SIG-M5 (cell line): ENCODE data around the gene TAPBP.
"Not testable (repeated sequence)": the region's sequence is repeated elsewhere in the genome, so short reads cannot be mapped to it uniquely, and the experiment has no call there.

Experiments
- DNase-seq: peaks from one replicate; lab custom pipeline; 2025; lab: John Stamatoyannopoulos, UW

The TAPBP gene

GRCh38 chr6:33276581-33276863, 37.4 kb downstream of the TAPBP start:
- DNase-seq = no peak

DNA sequence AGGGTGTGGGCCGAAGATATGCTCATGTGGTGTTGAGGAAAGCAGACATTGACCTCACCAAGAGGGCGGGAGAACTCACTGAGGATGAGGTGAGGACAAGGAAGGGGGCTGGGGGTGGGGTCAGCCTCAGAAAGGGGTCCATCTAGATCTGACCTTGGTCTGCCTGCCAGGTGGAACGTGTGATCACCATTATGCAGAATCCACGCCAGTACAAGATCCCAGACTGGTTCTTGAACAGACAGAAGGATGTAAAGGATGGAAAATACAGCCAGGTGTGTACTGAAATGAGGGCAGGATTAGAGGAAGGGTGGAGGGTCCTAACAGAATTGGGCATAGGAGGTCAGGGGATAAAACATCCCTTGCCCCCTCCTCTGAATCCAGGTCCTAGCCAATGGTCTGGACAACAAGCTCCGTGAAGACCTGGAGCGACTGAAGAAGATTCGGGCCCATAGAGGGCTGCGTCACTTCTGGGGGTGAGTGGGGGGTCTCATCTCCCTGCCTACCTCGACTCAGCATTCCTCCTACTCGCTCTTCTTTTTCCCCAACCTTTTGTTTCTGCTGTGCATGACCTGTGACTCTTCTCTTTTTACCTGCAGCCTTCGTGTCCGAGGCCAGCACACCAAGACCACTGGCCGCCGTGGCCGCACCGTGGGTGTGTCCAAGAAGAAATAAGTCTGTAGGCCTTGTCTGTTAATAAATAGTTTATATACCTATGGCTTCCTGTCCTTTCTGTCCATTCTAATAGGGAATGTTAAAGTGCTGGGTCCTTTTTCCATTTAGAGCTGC, 37.9 kb downstream of the TAPBP start:
- not testable (repeated sequence) for DNase-seq

- no peak for DNase-seq
These were observed 39.7 kb downstream of the TAPBP start for GRCh38 chr6:33273924-33274902.

- no peak for DNase-seq
These were observed 40.6 kb downstream of the TAPBP start for GRCh38 chr6:33273129-33273923.

- no peak for DNase-seq
These were observed 41.4 kb downstream of the TAPBP start for GRCh38 chr6:33272275-33273128.

DNA sequence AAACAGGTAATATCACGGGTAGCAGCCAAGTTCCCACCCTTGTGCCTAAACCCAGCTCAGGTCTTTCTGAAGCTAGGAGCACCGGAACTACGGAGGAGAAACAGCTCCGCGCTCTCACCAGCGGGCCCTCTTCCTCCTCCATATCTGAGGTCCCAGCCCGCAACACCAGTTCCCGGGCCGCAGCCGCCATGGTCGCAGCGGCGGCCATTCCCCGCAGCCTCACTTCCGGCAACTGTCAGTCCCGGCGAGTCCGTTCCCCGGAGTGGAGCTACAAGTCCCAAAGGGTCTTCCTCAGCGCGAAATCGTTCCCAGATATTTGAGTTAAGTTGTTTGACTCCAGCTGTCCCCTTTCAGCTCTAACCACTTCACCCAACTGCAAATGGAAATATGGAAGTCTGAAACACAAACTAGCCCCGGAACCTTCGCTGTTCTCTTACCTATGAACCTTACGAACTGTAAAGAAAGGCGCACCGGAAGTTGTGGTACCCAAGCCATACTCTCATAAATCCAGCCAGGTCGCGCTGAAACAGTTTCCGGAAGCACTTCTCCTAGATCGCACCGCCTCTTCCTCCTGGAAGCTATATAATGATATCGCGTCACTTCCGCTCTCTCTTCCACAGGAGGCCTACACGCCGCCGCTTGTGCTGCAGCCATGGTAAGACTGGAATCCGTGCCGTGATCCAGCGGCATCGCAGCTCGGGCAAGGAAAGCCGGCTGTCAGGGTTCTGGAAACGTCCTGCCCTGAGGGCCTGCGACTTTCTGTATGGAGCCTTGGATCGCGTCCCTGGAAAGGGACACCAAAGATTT, 42.2 kb downstream of the TAPBP start, which contains the start of the genes RPS18 and VPS52:
Gene RPS18, plus strand, starts transcription at position 608 of the 807 bp plus-strand sequence. Its CDS starts 45 bp downstream, at position 653.
Gene VPS52, minus strand, starts transcription at position 409 of the 807 bp plus-strand sequence. Its CDS starts 201 bp downstream, at position 208.
- DNase-seq = peak; percentile 91

- DNase-seq = no peak
These were observed 42.8 kb downstream of the TAPBP start for GRCh38 chr6:33271117-33271467.

- no peak for DNase-seq
These were observed 49.9 kb downstream of the TAPBP start for GRCh38 chr6:33264015-33264414.

DNA sequence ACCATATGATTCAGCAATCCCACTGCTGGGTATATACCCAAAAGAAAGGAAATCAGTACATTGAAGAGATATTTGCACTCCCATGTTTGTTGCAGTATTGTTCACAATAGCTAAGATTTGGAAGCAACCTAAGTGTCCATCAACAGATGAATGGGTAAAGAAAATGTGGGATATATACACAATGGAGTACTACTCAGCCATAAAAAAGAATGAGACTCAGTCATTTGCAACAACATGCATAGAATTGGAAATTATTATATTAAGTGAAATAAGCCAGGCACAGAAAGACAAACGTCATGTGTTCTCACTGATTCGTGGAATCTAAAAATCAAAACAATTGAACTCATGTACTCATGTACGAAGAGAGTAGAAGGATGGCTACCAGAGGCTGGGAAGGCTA, 51.4 kb downstream of the TAPBP start:
- not testable (repeated sequence) for DNase-seq

DNA sequence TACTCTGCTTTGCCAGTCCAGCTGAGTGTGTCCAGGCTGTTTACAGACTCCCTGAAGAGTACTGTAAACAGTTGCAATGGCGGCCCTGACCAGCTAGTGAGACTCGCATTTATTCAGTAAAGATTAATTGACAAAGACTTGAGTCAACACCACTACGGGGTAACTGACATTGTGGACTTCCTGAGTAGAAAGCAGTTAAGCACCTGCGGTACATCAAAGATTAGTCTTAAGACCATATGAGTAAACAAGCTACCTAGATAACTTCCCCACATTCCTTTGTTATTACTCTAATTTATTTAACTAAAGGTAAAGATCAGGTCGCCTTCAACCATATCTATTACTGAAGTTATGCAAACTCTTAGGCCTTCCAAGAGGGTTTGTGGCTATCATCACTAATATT, 54.8 kb downstream of the TAPBP start:
- DNase-seq = no peak

DNA sequence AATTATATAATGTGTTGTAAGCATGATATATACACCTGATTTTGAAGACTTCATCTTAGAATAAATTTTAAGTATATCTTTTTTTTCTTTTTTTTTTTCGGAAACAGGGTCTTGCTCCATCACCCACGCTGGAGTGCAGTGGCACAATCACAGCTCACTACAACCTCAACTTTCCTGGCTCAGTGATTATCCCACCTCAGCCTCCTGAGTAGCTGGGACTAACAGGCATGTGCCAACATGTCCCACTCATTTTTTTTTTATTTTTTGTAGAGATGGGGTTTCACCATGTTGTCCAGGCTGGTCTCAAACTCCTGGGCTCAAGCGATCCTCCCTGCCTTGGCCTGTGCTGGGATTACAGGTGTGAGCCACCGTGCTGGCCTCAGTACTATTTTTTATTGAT, 59.3 kb downstream of the TAPBP start:
- DNase-seq = no peak

DNA sequence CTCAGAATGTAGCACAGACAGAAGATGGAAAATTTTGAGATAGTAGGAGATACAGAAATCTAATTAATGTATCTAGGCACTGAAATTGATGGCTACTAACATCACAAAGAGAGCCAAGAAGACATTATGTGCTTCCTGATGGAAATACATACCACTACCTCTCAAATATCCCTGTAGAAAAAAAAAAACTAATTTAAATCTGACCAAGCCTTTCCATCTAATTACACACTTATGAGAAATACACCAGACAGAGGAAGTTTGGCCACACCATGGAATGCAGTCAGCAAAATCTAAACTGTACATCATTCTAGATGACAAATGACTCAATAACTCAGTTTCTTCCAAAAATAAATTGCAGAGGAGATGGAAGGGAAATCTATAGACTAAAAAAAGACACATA, 61.1 kb downstream of the TAPBP start:
- no peak for DNase-seq

DNA sequence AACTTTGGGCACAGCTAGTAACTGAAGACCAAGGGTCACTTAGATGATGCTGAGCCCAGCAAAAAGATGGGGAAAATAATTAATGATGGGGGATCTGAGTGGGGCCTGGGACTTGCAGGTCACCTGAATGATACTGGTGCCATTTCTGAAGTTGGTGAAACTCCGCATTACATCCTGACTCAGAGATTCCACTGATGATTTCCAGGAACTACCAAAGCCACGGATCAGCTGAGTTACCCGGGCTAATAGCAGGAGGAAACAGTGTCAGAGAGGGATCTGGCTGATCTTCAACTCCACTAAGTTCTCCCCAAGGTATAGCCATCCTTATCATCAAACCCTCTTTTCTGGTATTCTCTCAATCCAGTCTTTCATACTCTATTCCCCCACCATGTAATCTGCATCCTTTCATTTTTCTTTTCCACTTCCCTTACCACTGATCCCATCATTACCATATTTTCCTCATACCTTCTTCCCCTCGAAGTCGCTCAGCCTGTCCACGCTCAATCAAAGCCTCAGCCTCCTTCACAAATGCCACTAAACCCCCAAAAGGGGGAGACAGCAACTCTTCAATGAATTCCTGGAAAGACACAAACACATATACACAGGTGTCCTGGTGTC, 62.4 kb downstream of the TAPBP start:
- DNase-seq = no peak

- DNase-seq = no peak
These were observed 63.1 kb downstream of the TAPBP start for GRCh38 chr6:33250731-33251130.

- DNase-seq = no peak
These were observed 63.9 kb downstream of the TAPBP start for GRCh38 chr6:33249732-33250630.
